Activated T-cell treated with anti-CD3 and anti-CD28 coated beads for 48 hours (primary cell): ENCODE measurements around the gene TRPM8.

Experiments used
- DNase-seq: peaks from one replicate; pipeline ENCODE4 v3.0.0-alpha.2; 2020; ENCODE audit warnings: low read depth

The TRPM8 gene

GRCh38 chr2:234047361-234047760 lies 130.2 kb downstream of the TRPM8 start:
- DNase-seq: no peak

GRCh38 chr2:234048049-234048448 lies 130.9 kb downstream of the TRPM8 start:
- DNase-seq: no peak

GRCh38 chr2:234050455-234051135 lies 133.4 kb downstream of the TRPM8 start, which contains the start of gene SPP2:
SPP2 (plus strand) TSS chr2:234050702; CDS start chr2:234050787, 85 bp downstream.
- DNase-seq: no peak

- DNase-seq: no peak
These were observed 134.3 kb downstream of the TRPM8 start for GRCh38 chr2:234051374-234052070.

GRCh38 chr2:234058881-234059280 lies 141.7 kb downstream of the TRPM8 start:
- no peak for DNase-seq

- no peak for DNase-seq
These were observed 143.1 kb downstream of the TRPM8 start for GRCh38 chr2:234060236-234060635.

- no peak for DNase-seq
These were observed 144.6 kb downstream of the TRPM8 start for GRCh38 chr2:234061624-234062257.

GRCh38 chr2:234066587-234066986 lies 149.4 kb downstream of the TRPM8 start:
- no peak for DNase-seq
